IMR-90 (cell line): ENCODE measurements around the gene SLC24A3. TPM values are rescaled to one million over a fixed set of nuclear protein-coding genes. Genes with fewer than 3 reads are reported as not detected.

ENCODE experiments used
- ATAC-seq: fragments of 200-7000 bp; cut with Tn5 transposase; 2 replicates; pipeline ENCODE4 v1.9.1; 2020; ENCODE audit warnings: low read depth, mild to moderate bottlenecking, moderate library complexity
- BruUV-seq: library from RNA; stranded (reverse); fragments of 400-500 nt; replicated peaks from 2 replicates; lab custom pipeline; 2021; lab: Mats Ljungman, UMichigan
- CTCF ChIA-PET: fragments of 300-600 bp; formaldehyde crosslinking; extraction: SDS; loops from one replicate; lab custom pipeline; 2021; ENCODE audit warnings: antibody characterized with exemption; lab: Yijun Ruan, JAX
- POLR2A ChIA-PET: fragments of 300-600 bp; sonication (Branson Sonifier 250); formaldehyde crosslinking; loops from one replicate; lab custom pipeline; 2022; ENCODE audit warnings: antibody characterized with exemption; ENCODE audit not compliant: unreplicated experiment; lab: Charles Lee
- DNase-seq: peaks from one replicate; pipeline ENCODE4 v3.0.0; 2013
- H2AFZ ChIP-seq: replicated peaks from 2 replicates; pipeline ENCODE3; 2013; ENCODE audit warnings: low read length, mild to moderate bottlenecking; ENCODE audit not compliant: poor library complexity
- H2AK5ac ChIP-seq: 2 replicates; pipeline ENCODE4 v1.6.1; 2013; ENCODE audit warnings: low read depth, low read length, inconsistent platforms
- H2AK9ac ChIP-seq: replicated peaks from 2 replicates; pipeline ENCODE3; 2013; ENCODE audit warnings: mild to moderate bottlenecking, low read depth, low read length, moderate library complexity; ENCODE audit not compliant: poor library complexity
- H2BK120ac ChIP-seq: 2 replicates; pipeline ENCODE4 v1.6.1; 2013; ENCODE audit warnings: low read depth, low read length, inconsistent platforms
- H2BK15ac ChIP-seq: 3 replicates; pipeline ENCODE4 v1.6.1; 2013; ENCODE audit warnings: low read depth, low read length, inconsistent platforms
- H2BK20ac ChIP-seq: 2 replicates; pipeline ENCODE4 v1.6.1; 2013; ENCODE audit warnings: low read depth, mild to moderate bottlenecking, inconsistent platforms, low read length, moderate library complexity
- H2BK5ac ChIP-seq: 2 replicates; pipeline ENCODE4 v1.6.1; 2013; ENCODE audit warnings: mild to moderate bottlenecking, low read depth, low read length, inconsistent platforms; ENCODE audit not compliant: poor library complexity, severe bottlenecking
- H3K14ac ChIP-seq: replicated peaks from 2 replicates; pipeline ENCODE4 v1.6.1; 2013; ENCODE audit warnings: low read depth, low read length, inconsistent platforms
- H3K18ac ChIP-seq: 2 replicates; pipeline ENCODE4 v1.6.1; 2013; ENCODE audit warnings: low read depth, low read length, control low read depth
- H3K23ac ChIP-seq: 2 replicates; pipeline ENCODE4 v1.6.1; 2013; ENCODE audit warnings: low read depth, low read length, inconsistent platforms
- H3K27ac ChIP-seq: 2 replicates; pipeline ENCODE4 v1.5.1; 2013; ENCODE audit warnings: mild to moderate bottlenecking, control low read depth, low read length; ENCODE audit not compliant: insufficient read depth
- H3K27me3 ChIP-seq: 2 replicates; pipeline ENCODE4 v1.6.1; 2013; ENCODE audit warnings: low read length; ENCODE audit not compliant: control insufficient read depth, insufficient read depth
- H3K36me3 ChIP-seq: 2 replicates; pipeline ENCODE4 v1.6.1; 2013; ENCODE audit warnings: low read length, mixed read lengths; ENCODE audit not compliant: control insufficient read depth, insufficient read depth
- H3K4ac ChIP-seq: 2 replicates; pipeline ENCODE4 v1.6.1; 2013; ENCODE audit warnings: low read depth, low read length, inconsistent platforms
- H3K4me1 ChIP-seq: 2 replicates; pipeline ENCODE4 v1.6.1; 2013; ENCODE audit warnings: low read length, mixed read lengths; ENCODE audit not compliant: control insufficient read depth, insufficient read depth
- H3K4me2 ChIP-seq: 2 replicates; pipeline ENCODE4 v1.6.1; 2013; ENCODE audit warnings: low read depth, mild to moderate bottlenecking, control low read depth, low read length, moderate library complexity
- H3K4me3 ChIP-seq: 2 replicates; pipeline ENCODE4 v1.5.1; 2013; ENCODE audit warnings: low read depth, mild to moderate bottlenecking, control low read depth, low read length, moderate library complexity; ENCODE audit not compliant: insufficient read depth
- H3K56ac ChIP-seq: 2 replicates; pipeline ENCODE4 v1.6.1; 2013; ENCODE audit warnings: low read length, inconsistent platforms; ENCODE audit not compliant: insufficient read depth; ENCODE audit errors: extremely low read depth
- H3K79me1 ChIP-seq, 2 experiments: 2 replicates each; pipeline ENCODE4 v1.6.1; 2013; ENCODE audit warnings: low read length in 2 of 2, inconsistent platforms in 1 of 2, low read depth in 1 of 2
- H3K9ac ChIP-seq: 2 replicates; pipeline ENCODE4 v1.6.1; 2013; ENCODE audit warnings: low read depth, low read length, control low read depth
- H3K9me1 ChIP-seq: 2 replicates; pipeline ENCODE4 v1.6.1; 2013; ENCODE audit warnings: low read length, inconsistent platforms; ENCODE audit not compliant: insufficient read depth
- H3K9me3 ChIP-seq: 2 replicates; pipeline ENCODE4 v1.6.1; 2013; ENCODE audit warnings: low read length; ENCODE audit not compliant: control insufficient read depth, insufficient read depth
- H4K20me1 ChIP-seq: 2 replicates; pipeline ENCODE4 v1.6.1; 2013; ENCODE audit warnings: low read length, inconsistent platforms; ENCODE audit not compliant: insufficient read depth
- H4K5ac ChIP-seq: 2 replicates; pipeline ENCODE4 v1.6.1; 2013; ENCODE audit warnings: mild to moderate bottlenecking, low read depth, low read length, control low read depth
- H4K8ac ChIP-seq, 2 experiments: 2 replicates each; pipeline ENCODE4 v1.6.1; 2013; ENCODE audit warnings: low read depth in 2 of 2, low read length in 2 of 2, control low read depth in 1 of 2, inconsistent platforms in 1 of 2
- H4K91ac ChIP-seq: 2 replicates; pipeline ENCODE4 v1.6.1; 2013; ENCODE audit warnings: low read depth, low read length, inconsistent platforms; ENCODE audit not compliant: insufficient read depth
- MXI1 ChIP-seq: IDR thresholded peaks from 2 replicates; pipeline ENCODE4 v1.6.1; 2012; ENCODE audit warnings: low read depth, mild to moderate bottlenecking, low read length, moderate library complexity, borderline replicate concordance
- WGBS, 2 experiments: methylation state at CpG; one replicate each; pipeline versions ENCODE4 v1.1.5 to v1.1.7; 2013; ENCODE audit warnings: missing lambda C conversion rate in 2 of 2; ENCODE audit not compliant: insufficient read length in 1 of 2; ENCODE audit errors: extremely low coverage in 2 of 2; 5-methylcytosine and 5-hydroxymethylcytosine counted together
- dilution Hi-C: fragments of 300-500 bp; cut with HindIII; formaldehyde crosslinking; loops from one replicate; pipeline ENCODE4 v1.14.3; 2018; ENCODE audit warnings: low sequenced_read_pairs; ENCODE audit not compliant: unreplicated experiment
- in situ Hi-C: fragments of 300-500 bp; cut with MboI; formaldehyde crosslinking; loops from 3 replicates; pipeline ENCODE4 v1.14.3; 2019; ENCODE audit warnings: low sequenced_read_pairs, inconsistent platforms, mixed read lengths
- intact Hi-C: fragments of 100-400 bp; cut with micrococcal nuclease; formaldehyde crosslinking; loops from 2 replicates; pipeline ENCODE4 v1.10.0; 2022
- polyA plus RNA-seq, 3 experiments: library from polyadenylated mRNA; depleted of rRNA; stranded (reverse); fragments of >200 nt; gene quantifications; 2 replicates each; pipeline ENCODE4 v1.2.3, GENCODE V29; 2012; ENCODE audit warnings: low replicate concordance in 1 of 3
- total RNA-seq: library from RNA; depleted of rRNA; stranded (reverse); fragments of >200 nt; gene quantifications from 2 replicates; pipeline ENCODE4 v1.2.3, GENCODE V29; 2012

The SLC24A3 gene
- total and polyA plus RNA-seq, 2 of the 4 experiments (the other 2 are of a cell fraction), result not detected

- no peak overlapping the region for H2AFZ ChIP-seq
Observed at GRCh38 chr20:19652591-19653026, 440.2 kb downstream of the SLC24A3 start.

More at GRCh38 chr20:19652591-19653026, 440.2 kb downstream of the SLC24A3 start:
- Histone ChIP-seq H3K23ac (no peak overlapping the region), H2BK20ac (no peak overlapping the region), H3K9me1 (no peaks in the 10 kb centered on the region), H2BK120ac (no peak overlapping the region), H2BK5ac (no peak overlapping the region), H3K4me1 (no peaks in the 10 kb centered on the region), H3K9ac (no peak overlapping the region), H4K5ac (no peak overlapping the region), H3K56ac (no peak overlapping the region), H2AK9ac (no peak overlapping the region), H2BK15ac (no peak overlapping the region), H4K20me1 (no peaks in the 10 kb centered on the region), H3K18ac (no peak overlapping the region), H3K79me1 (no peaks in the 10 kb centered on the region), H3K4ac (no peak overlapping the region), H3K9me3 (no peaks in the 10 kb centered on the region), H3K4me3 (no peak overlapping the region), H3K4me2 (no peak overlapping the region), H4K91ac (no peak overlapping the region), H3K27me3 (peaks cover 6% of the 10 kb centered on the region; the same call in 1 of the 2 replicates), H3K36me3 (no peaks in the 10 kb centered on the region), H2AK5ac (no peak overlapping the region), H4K8ac (no peak overlapping the region), H3K27ac (no peak overlapping the region), H3K14ac (no peak overlapping the region)
- in situ Hi-C loops, result no loop called here
- no peak for ATAC-seq
- no peak for TF ChIP-seq MXI1
- dilution Hi-C loops, result no loop called here
- 35% methylated on average over 3 of the region's 5 CpGs; no CpG with 5 or more reads in 1 of the 2 experiments for WGBS, 2 experiments
- CTCF ChIA-PET, result no interaction called here
- no peak for DNase-seq
- POLR2A ChIA-PET, result no interaction called here
- BruUV-seq, result no TSS peak
- intact Hi-C loops, result no loop called here
